Skin epidermis (tissue), 12 donors: Measurements from ENCODE around the gene CMIP.

Source experiments
- H3K27ac ChIP-seq, 21 experiments: fragments of 200-600 bp; sonication (generic) in 11 of 21; one replicate each; pipeline ENCODE4 v1.5.0; 2020; ENCODE audit warnings: mild to moderate bottlenecking in 3 of 21, inconsistent platforms in 2 of 21, moderate library complexity in 2 of 21
- H3K4me3 ChIP-seq, 7 experiments: fragments of 200-600 bp; sonication (generic) in 2 of 7; one replicate each; pipeline ENCODE4 v1.5.0; 2020; ENCODE audit warnings: inconsistent platforms in 2 of 7, mild to moderate bottlenecking in 2 of 7, moderate library complexity in 1 of 7

CMIP gene

GRCh38 chr16:81539009-81539758 is 94.6 kb downstream of the CMIP start:
- Histone ChIP-seq H3K4me3 (no peak overlapping the region), H3K27ac (peak overlapping the region in 8 of 21 experiments; percentile 8 to 74 (median 31))

- peak overlapping the region in 5 of 21 experiments; percentile 8 to 74 (median 51) for H3K27ac ChIP-seq
- H3K4me3 ChIP-seq = no peak overlapping the region
These were observed 95.3 kb downstream of the CMIP start for GRCh38 chr16:81539759-81540472.

- Histone ChIP-seq H3K4me3 (no peak overlapping the region), H3K27ac (no peak overlapping the region)
These were observed 96.7 kb downstream of the CMIP start for GRCh38 chr16:81541314-81541713.

- Histone ChIP-seq H3K27ac (peak overlapping the region in 2 of 21 experiments; percentile 6 to 7), H3K4me3 (no peak overlapping the region)
These were observed 98.3 kb downstream of the CMIP start for GRCh38 chr16:81542609-81543570.

- Histone ChIP-seq H3K27ac (peak overlapping the region in 2 of 21 experiments; percentile 6 to 7), H3K4me3 (no peak overlapping the region)
These were observed 99.0 kb downstream of the CMIP start for GRCh38 chr16:81543571-81543970.

GRCh38 chr16:81544261-81544660 is 99.7 kb downstream of the CMIP start:
- Histone ChIP-seq H3K4me3 (no peak overlapping the region), H3K27ac (no peak overlapping the region)

GRCh38 chr16:81544700-81545271 is 100.2 kb downstream of the CMIP start:
- H3K27ac ChIP-seq = no peak overlapping the region
- H3K4me3 ChIP-seq = no peak overlapping the region

GRCh38 chr16:81545470-81546250 is 101.1 kb downstream of the CMIP start:
- H3K27ac ChIP-seq = no peak overlapping the region
- no peak overlapping the region for H3K4me3 ChIP-seq

- Histone ChIP-seq H3K27ac (no peak overlapping the region), H3K4me3 (no peak overlapping the region)
These were observed 102.2 kb downstream of the CMIP start for GRCh38 chr16:81546781-81547180.

GRCh38 chr16:81547194-81547938 is 102.8 kb downstream of the CMIP start:
- no peak overlapping the region for H3K4me3 ChIP-seq
- no peak overlapping the region for H3K27ac ChIP-seq

GRCh38 chr16:81547939-81548216 is 103.3 kb downstream of the CMIP start:
- Histone ChIP-seq H3K4me3 (no peak overlapping the region), H3K27ac (no peak overlapping the region)

- H3K27ac ChIP-seq = no peak overlapping the region
- no peak overlapping the region for H3K4me3 ChIP-seq
These were observed 103.9 kb downstream of the CMIP start for GRCh38 chr16:81548551-81548875.

GRCh38 chr16:81548876-81549546 is 104.4 kb downstream of the CMIP start:
- Histone ChIP-seq H3K27ac (no peak overlapping the region), H3K4me3 (no peak overlapping the region)

GRCh38 chr16:81549547-81550431 is 105.2 kb downstream of the CMIP start:
- Histone ChIP-seq H3K4me3 (no peak overlapping the region), H3K27ac (peak overlapping the region in 5 of 21 experiments; percentile 5 to 45 (median 28))

- Histone ChIP-seq H3K4me3 (no peak overlapping the region), H3K27ac (peak overlapping the region in 7 of 21 experiments; percentile 5 to 79 (median 29))
These were observed 105.8 kb downstream of the CMIP start for GRCh38 chr16:81550432-81550808.

- H3K4me3 ChIP-seq = no peak overlapping the region
- peak overlapping the region in 13 of 21 experiments; percentile 2 to 79 (median 63) for H3K27ac ChIP-seq
These were observed 106.7 kb downstream of the CMIP start for GRCh38 chr16:81551151-81551808.
